NCI-H2196 (cell line): ENCODE data around the gene HEYL.

ENCODE experiments used
- DNase-seq: peaks from one replicate; lab custom pipeline; 2025; ENCODE audit not compliant: unreplicated experiment; lab: John Stamatoyannopoulos, UW

The HEYL gene

GRCh38 chr1:39639305-39640130 lies at the start of gene HEYL:
TSS of gene HEYL (minus strand) at chr1:39639643. CDS start at chr1:39639625, 18 bp downstream.
- peak; percentile 81 for DNase-seq

GRCh38 chr1:39689214-39689613 lies 49.8 kb upstream of the HEYL start:
- DNase-seq, result no peak

GRCh38 chr1:39688706-39689105 lies 49.3 kb upstream of the HEYL start:
- DNase-seq, result no peak

- no peak for DNase-seq
Observed at GRCh38 chr1:39687243-39687642, 47.8 kb upstream of the HEYL start.

GRCh38 chr1:39685071-39685470 lies 45.6 kb upstream of the HEYL start:
- DNase-seq, result no peak

- DNase-seq, result no peak
Observed at GRCh38 chr1:39684313-39684664, 44.8 kb upstream of the HEYL start.

- DNase-seq, result no peak
Observed at GRCh38 chr1:39683591-39684312, 44.3 kb upstream of the HEYL start.

- DNase-seq, result no peak
Observed at GRCh38 chr1:39681999-39682398, 42.6 kb upstream of the HEYL start.

GRCh38 chr1:39681294-39681693 lies 41.9 kb upstream of the HEYL start:
- DNase-seq, result no peak

GRCh38 chr1:39680751-39681150 lies 41.3 kb upstream of the HEYL start:
- DNase-seq, result no peak

GRCh38 chr1:39679821-39680220 lies 40.4 kb upstream of the HEYL start:
- DNase-seq, result no peak

- DNase-seq, result no peak
Observed at GRCh38 chr1:39678889-39679288, 39.4 kb upstream of the HEYL start.

- no peak for DNase-seq
Observed at GRCh38 chr1:39677645-39678044, 38.2 kb upstream of the HEYL start.

- no peak for DNase-seq
Observed at GRCh38 chr1:39676948-39677548, 37.6 kb upstream of the HEYL start.

- peak; percentile 35 for DNase-seq
Observed at GRCh38 chr1:39675220-39675619, 35.8 kb upstream of the HEYL start.

- no peak for DNase-seq
Observed at GRCh38 chr1:39673215-39673614, 33.8 kb upstream of the HEYL start.

- no peak for DNase-seq
Observed at GRCh38 chr1:39672551-39672947, 33.1 kb upstream of the HEYL start.

GRCh38 chr1:39671793-39672550 lies 32.5 kb upstream of the HEYL start, which contains the start of gene NT5C1A:
TSS of gene NT5C1A (minus strand) at chr1:39672107. CDS start at chr1:39672038, 69 bp downstream.
- DNase-seq, result no peak

GRCh38 chr1:39671433-39671792 lies 32.0 kb upstream of the HEYL start:
- DNase-seq, result no peak

GRCh38 chr1:39670689-39671088 lies 31.2 kb upstream of the HEYL start:
- no peak for DNase-seq

- no peak for DNase-seq
Observed at GRCh38 chr1:39668894-39669293, 29.5 kb upstream of the HEYL start.
